ENCODE results near the gene CDX1. TPM values are rescaled to one million over a fixed set of nuclear protein-coding genes. Genes with fewer than 3 reads are reported as not detected.
A peak's percentile ranks its signal among the peaks of the same experiment; 100 is the strongest.
"Not testable (repeated sequence)": the region's sequence is repeated elsewhere in the genome, so short reads cannot be mapped to it uniquely, and the experiment has no call there.

Gene CDX1
- total RNA-seq, 1 experiment from 2014 or later = 0.29 TPM

GRCh38 chr5:150229571-150229970, 63.0 kb downstream of the CDX1 start:
- no peak for TF ChIP-seq CTCF (IDR thresholded peaks at IDR 0.05; ENCODE audit: insufficient read depth in 1 of 2, low read depth in 1 of 2, low read length in 1 of 2, severe bottlenecking in 1 of 2, unreplicated experiment in 1 of 2)
- no peaks in the 10 kb centered on the region for H3K27me3 Mint-ChIP-seq (ENCODE audit: insufficient read depth, unreplicated experiment)
- no peaks in the 10 kb centered on the region for H3K4me1 Mint-ChIP-seq (ENCODE audit: low read depth, unreplicated experiment)
- Histone ChIP-seq H3K27me3 (replicated peaks; ENCODE audit: control insufficient read depth, insufficient read depth, low read length) (no peaks in the 10 kb centered on the region), H3K36me3 (ENCODE audit: control insufficient read depth, insufficient read depth, low read length) (no peaks in the 10 kb centered on the region), H3K4me1 (no peaks in the 10 kb centered on the region), H3K4me3 (ENCODE audit: low read depth, low read length) (no peak overlapping the region), H3K9me3 (no peaks in the 10 kb centered on the region)
- no peak overlapping the region for H3K27ac Mint-ChIP-seq (ENCODE audit: unreplicated experiment)
- H3K4me3 Mint-ChIP-seq (ENCODE audit: unreplicated experiment) = no peak overlapping the region
- ChIA-PET CTCF (interaction anchor here (0.6 kb wide), 2 partner anchors 11 to 68 kb away, joined by 3 read pairs; no protein-coding TSS in a partner anchor), POLR2A (no interaction called here)
- intact Hi-C loops (cut with micrococcal nuclease; ENCODE audit: unreplicated experiment) = no loop called here
- no peak for DNase-seq
- H3K9me3 Mint-ChIP-seq (ENCODE audit: unreplicated experiment) = no peaks in the 10 kb centered on the region
- no TSS peak for BruUV-seq (replicated peaks)
- H3K36me3 Mint-ChIP-seq (ENCODE audit: insufficient read depth, unreplicated experiment) = no peaks in the 10 kb centered on the region

GRCh38 chr5:150230842-150231241, 64.3 kb downstream of the CDX1 start:
- no peak for DNase-seq
- CTCF ChIA-PET = no interaction called here
- Mint-ChIP-seq H3K4me3 (ENCODE audit: unreplicated experiment) (no peak overlapping the region), H3K9me3 (ENCODE audit: unreplicated experiment) (no peaks in the 10 kb centered on the region), H3K4me1 (ENCODE audit: low read depth, unreplicated experiment) (no peaks in the 10 kb centered on the region), H3K36me3 (ENCODE audit: insufficient read depth, unreplicated experiment) (no peaks in the 10 kb centered on the region), H3K27me3 (ENCODE audit: insufficient read depth, unreplicated experiment) (no peaks in the 10 kb centered on the region), H3K27ac (ENCODE audit: unreplicated experiment) (peak overlapping the region; percentile 29)
- intact Hi-C loops (cut with micrococcal nuclease; ENCODE audit: unreplicated experiment) = no loop called here
- POLR2A ChIA-PET = no interaction called here
- H3K4me1 ChIP-seq = no peaks in the 10 kb centered on the region
- no peak for TF ChIP-seq CTCF (IDR thresholded peaks at IDR 0.05; ENCODE audit: insufficient read depth in 1 of 2, low read depth in 1 of 2, low read length in 1 of 2, severe bottlenecking in 1 of 2, unreplicated experiment in 1 of 2)
- H3K9me3 ChIP-seq = no peaks in the 10 kb centered on the region
- H3K27me3 ChIP-seq (replicated peaks; ENCODE audit: control insufficient read depth, insufficient read depth, low read length) = no peaks in the 10 kb centered on the region
- no peaks in the 10 kb centered on the region for H3K36me3 ChIP-seq (ENCODE audit: control insufficient read depth, insufficient read depth, low read length)
- H3K4me3 ChIP-seq (ENCODE audit: low read depth, low read length) = no peak overlapping the region
- BruUV-seq (replicated peaks) = no TSS peak

- POLR2A ChIA-PET = not testable (repeated sequence)
Measured at GRCh38 chr5:150233706-150234105, 67.1 kb downstream of the CDX1 start.

More at GRCh38 chr5:150233706-150234105, 67.1 kb downstream of the CDX1 start:
- H3K9me3 ChIP-seq; H3K4me1 ChIP-seq; H3K27ac Mint-ChIP-seq (ENCODE audit: unreplicated experiment); H3K36me3 Mint-ChIP-seq (ENCODE audit: insufficient read depth, unreplicated experiment); H3K4me3 ChIP-seq (ENCODE audit: low read depth, low read length); CTCF ChIA-PET; H3K4me1 Mint-ChIP-seq (ENCODE audit: low read depth, unreplicated experiment); H3K4me3 Mint-ChIP-seq (ENCODE audit: unreplicated experiment); BruUV-seq (replicated peaks); H3K27me3 ChIP-seq (replicated peaks; ENCODE audit: control insufficient read depth, insufficient read depth, low read length); DNase-seq; H3K9me3 Mint-ChIP-seq (ENCODE audit: unreplicated experiment); intact Hi-C loops (cut with micrococcal nuclease; ENCODE audit: unreplicated experiment); H3K27me3 Mint-ChIP-seq (ENCODE audit: insufficient read depth, unreplicated experiment); H3K36me3 ChIP-seq (ENCODE audit: control insufficient read depth, insufficient read depth, low read length): not testable (repeated sequence)

Other genes with a start within 250 kb of the CDX1 start
- 2.5 and 2.6 TPM in 2 replicates for gene PDE6A, start 222.0 kb upstream of the CDX1 start, total RNA-seq (2022)
- 43.9 and 49.1 TPM in 2 replicates for gene SLC26A2, start 206.0 kb upstream of the CDX1 start, total RNA-seq (2022)
- gene TIGD6, start 166.1 kb upstream of the CDX1 start, total RNA-seq (2022) = 3.0 and 4.3 TPM in 2 replicates
- gene HMGXB3, start 166.0 kb upstream of the CDX1 start, total RNA-seq (2022) = 43.8 and 49.5 TPM in 2 replicates
- gene CSF1R, start 80.2 kb upstream of the CDX1 start, total RNA-seq (2022) = 5.8 and 8.2 TPM in 2 replicates
- 5.9 and 7.2 TPM in 2 replicates for gene PDGFRB, start 10.9 kb upstream of the CDX1 start, total RNA-seq (2022)
- not detected in 2 replicates for gene SLC6A7, start 23.3 kb downstream of the CDX1 start, total RNA-seq (2022)
- not detected in 2 replicates for gene CAMK2A, start 123.0 kb downstream of the CDX1 start, total RNA-seq (2022)
- gene ARSI, start 136.1 kb downstream of the CDX1 start, total RNA-seq (2022) = 0.52 and 0.65 TPM in 2 replicates
- 112 and 123 TPM in 2 replicates for gene TCOF1, start 190.9 kb downstream of the CDX1 start, total RNA-seq (2022)
- gene CD74, start 246.1 kb downstream of the CDX1 start, total RNA-seq (2022) = 49.6 and 59.3 TPM in 2 replicates

Data from Caco-2 (cell line).